Effector CD4-positive, alpha-beta T cell (primary cell): ENCODE measurements around the gene PCTP.

Experiments
- DNase-seq: peaks from one replicate; pipeline ENCODE4 v3.0.0-alpha.2; 2020

Gene PCTP

GRCh38 chr17:55758171-55758570 lies 7.3 kb downstream of the PCTP start:
- DNase-seq: no peak

- no peak for DNase-seq
Observed at GRCh38 chr17:55760643-55761355, 9.9 kb downstream of the PCTP start.

GRCh38 chr17:55762086-55762858 lies 11.4 kb downstream of the PCTP start:
- DNase-seq: no peak

- no peak for DNase-seq
Observed at GRCh38 chr17:55763856-55764255, 13.0 kb downstream of the PCTP start.

- DNase-seq: no peak
Observed at GRCh38 chr17:55764610-55765009, 13.8 kb downstream of the PCTP start.

- DNase-seq: no peak
Observed at GRCh38 chr17:55765472-55765871, 14.6 kb downstream of the PCTP start.

GRCh38 chr17:55768936-55769624 lies 18.2 kb downstream of the PCTP start:
- no peak for DNase-seq

GRCh38 chr17:55769625-55770000 lies 18.8 kb downstream of the PCTP start:
- no peak for DNase-seq

GRCh38 chr17:55770196-55770870 lies 19.5 kb downstream of the PCTP start:
- no peak for DNase-seq

GRCh38 chr17:55772086-55772485 lies 21.2 kb downstream of the PCTP start:
- no peak for DNase-seq

GRCh38 chr17:55773671-55774070 lies 22.8 kb downstream of the PCTP start:
- no peak for DNase-seq

- DNase-seq: no peak
Observed at GRCh38 chr17:55774846-55775271, 24.0 kb downstream of the PCTP start.

GRCh38 chr17:55776271-55776670 lies 25.4 kb downstream of the PCTP start:
- no peak for DNase-seq

- DNase-seq: no peak
Observed at GRCh38 chr17:55777471-55777971, 26.7 kb downstream of the PCTP start.

GRCh38 chr17:55778389-55779118 lies 27.7 kb downstream of the PCTP start:
- DNase-seq: no peak

GRCh38 chr17:55783684-55784245 lies 32.9 kb downstream of the PCTP start:
- no peak for DNase-seq

GRCh38 chr17:55784666-55785065 lies 33.8 kb downstream of the PCTP start:
- DNase-seq: no peak

- no peak for DNase-seq
Observed at GRCh38 chr17:55785181-55785580, 34.3 kb downstream of the PCTP start.

- no peak for DNase-seq
Observed at GRCh38 chr17:55793272-55793671, 42.4 kb downstream of the PCTP start.

GRCh38 chr17:55794725-55795482 lies 44.1 kb downstream of the PCTP start:
- DNase-seq: no peak
